Neuronal stem cell (in vitro differentiated cells): Measurements from ENCODE around the gene KRTAP4-4.
"Not testable (repeated sequence)": the region's sequence is repeated elsewhere in the genome, so short reads cannot be mapped to it uniquely, and the experiment has no call there.

Experiments used
- DNase-seq: peaks from one replicate; pipeline ENCODE4 v3.0.0-alpha.2; 2013; ENCODE audit warnings: low spot score
- H2AFZ ChIP-seq: one replicate; pipeline ENCODE4 v1.6.1; 2013; ENCODE audit warnings: mild to moderate bottlenecking, low read length, inconsistent platforms
- H2AK5ac ChIP-seq: 2 replicates; pipeline ENCODE4 v1.6.1; 2013; ENCODE audit warnings: low read depth, mild to moderate bottlenecking, inconsistent platforms, low read length, moderate library complexity, mixed read lengths
- H2BK120ac ChIP-seq: 2 replicates; pipeline ENCODE4 v1.6.1; 2013; ENCODE audit warnings: low read depth, mild to moderate bottlenecking, inconsistent platforms, low read length, moderate library complexity, mixed read lengths
- H2BK12ac ChIP-seq: one replicate; pipeline ENCODE4 v1.6.1; 2013; ENCODE audit warnings: low read length, inconsistent platforms
- H2BK15ac ChIP-seq: 2 replicates; pipeline ENCODE4 v1.6.1; 2013; ENCODE audit warnings: mild to moderate bottlenecking, low read length, inconsistent platforms, mixed read lengths
- H2BK5ac ChIP-seq: one replicate; pipeline ENCODE4 v1.6.1; 2013; ENCODE audit warnings: inconsistent platforms, mild to moderate bottlenecking, low read length, moderate library complexity
- H3K14ac ChIP-seq: one replicate; pipeline ENCODE4 v1.6.1; 2013; ENCODE audit warnings: low read length, inconsistent platforms
- H3K18ac ChIP-seq: 2 replicates; pipeline ENCODE4 v1.6.1; 2013; ENCODE audit warnings: low read length, inconsistent platforms
- H3K23ac ChIP-seq: 2 replicates; pipeline ENCODE4 v1.6.1; 2013; ENCODE audit warnings: low read depth, mild to moderate bottlenecking, mixed read lengths, low read length, inconsistent platforms; ENCODE audit not compliant: poor library complexity
- H3K27ac ChIP-seq: replicated peaks from 3 replicates; pipeline ENCODE4 v1.5.1; 2013; ENCODE audit warnings: low read length, inconsistent platforms
- H3K27me3 ChIP-seq, 3 experiments: 2 replicates each; pipeline ENCODE4 v1.6.1; 2013; ENCODE audit warnings: low read length in 3 of 3, mild to moderate bottlenecking in 2 of 3, inconsistent platforms in 1 of 3, low read depth in 1 of 3, mixed read lengths in 1 of 3, moderate library complexity in 1 of 3; ENCODE audit not compliant: control insufficient read depth in 3 of 3, insufficient read depth in 3 of 3
- H3K36me3 ChIP-seq, 2 donors: replicated peaks in 1 of 2; 2 replicates each; pipeline ENCODE4 v1.6.1; 2013; ENCODE audit warnings: low read length in 2 of 2; ENCODE audit not compliant: control insufficient read depth in 2 of 2, insufficient read depth in 2 of 2
- H3K4ac ChIP-seq: 2 replicates; pipeline ENCODE4 v1.6.1; 2013; ENCODE audit warnings: inconsistent platforms, mild to moderate bottlenecking, low read length, moderate library complexity
- H3K4me1 ChIP-seq, 2 donors: 1 replicate in 1 of 2; 2 replicates in 1 of 2; pipeline ENCODE4 v1.6.1; 2013; ENCODE audit warnings: low read length in 2 of 2, low read depth in 1 of 2; ENCODE audit not compliant: control insufficient read depth in 2 of 2, insufficient read depth in 1 of 2
- H3K4me2 ChIP-seq: one replicate; pipeline ENCODE4 v1.6.1; 2013; ENCODE audit warnings: mild to moderate bottlenecking, low read length, inconsistent platforms; ENCODE audit not compliant: insufficient read depth, poor library complexity, severe bottlenecking
- H3K4me3 ChIP-seq, 2 donors: 2 replicates each; pipeline ENCODE4 v1.5.1; 2013; ENCODE audit warnings: low read length in 2 of 2, mild to moderate bottlenecking in 2 of 2, inconsistent platforms in 1 of 2, moderate library complexity in 1 of 2
- H3K79me1 ChIP-seq: one replicate; pipeline ENCODE4 v1.6.1; 2013; ENCODE audit warnings: low read depth, mild to moderate bottlenecking, inconsistent platforms, low read length, moderate library complexity
- H3K9ac ChIP-seq: one replicate; pipeline ENCODE4 v1.6.1; 2013; ENCODE audit warnings: mild to moderate bottlenecking, low read depth, low read length, inconsistent platforms; ENCODE audit not compliant: poor library complexity
- H3K9me3 ChIP-seq, 2 donors: replicated peaks in 1 of 2; 2 replicates each; pipeline versions ENCODE3 to v1.6.1; 2013; ENCODE audit warnings: low read length in 2 of 2, mild to moderate bottlenecking in 2 of 2, inconsistent platforms in 1 of 2, low read depth in 1 of 2, mixed read lengths in 1 of 2, moderate library complexity in 1 of 2; ENCODE audit not compliant: control insufficient read depth in 2 of 2, insufficient read depth in 1 of 2
- H4K8ac ChIP-seq: one replicate; pipeline ENCODE4 v1.6.1; 2013; ENCODE audit warnings: low read depth, mild to moderate bottlenecking, inconsistent platforms, low read length, moderate library complexity
- H4K91ac ChIP-seq: one replicate; pipeline ENCODE4 v1.6.1; 2013; ENCODE audit warnings: low read length, low read depth, mild to moderate bottlenecking, inconsistent platforms; ENCODE audit not compliant: poor library complexity
- WGBS, 2 donors: extraction: QIAGEN DNeasy Blood & Tissue Kit; methylation state at CpG; one replicate each; pipeline ENCODE4 v1.1.7; 2013; ENCODE audit warnings: missing lambda C conversion rate in 2 of 2, mixed read lengths in 1 of 2; ENCODE audit not compliant: insufficient read length in 2 of 2, insufficient replicate concordance in 1 of 2; ENCODE audit errors: extremely low coverage in 2 of 2; 5-methylcytosine and 5-hydroxymethylcytosine counted together

KRTAP4-4 gene

DNA sequence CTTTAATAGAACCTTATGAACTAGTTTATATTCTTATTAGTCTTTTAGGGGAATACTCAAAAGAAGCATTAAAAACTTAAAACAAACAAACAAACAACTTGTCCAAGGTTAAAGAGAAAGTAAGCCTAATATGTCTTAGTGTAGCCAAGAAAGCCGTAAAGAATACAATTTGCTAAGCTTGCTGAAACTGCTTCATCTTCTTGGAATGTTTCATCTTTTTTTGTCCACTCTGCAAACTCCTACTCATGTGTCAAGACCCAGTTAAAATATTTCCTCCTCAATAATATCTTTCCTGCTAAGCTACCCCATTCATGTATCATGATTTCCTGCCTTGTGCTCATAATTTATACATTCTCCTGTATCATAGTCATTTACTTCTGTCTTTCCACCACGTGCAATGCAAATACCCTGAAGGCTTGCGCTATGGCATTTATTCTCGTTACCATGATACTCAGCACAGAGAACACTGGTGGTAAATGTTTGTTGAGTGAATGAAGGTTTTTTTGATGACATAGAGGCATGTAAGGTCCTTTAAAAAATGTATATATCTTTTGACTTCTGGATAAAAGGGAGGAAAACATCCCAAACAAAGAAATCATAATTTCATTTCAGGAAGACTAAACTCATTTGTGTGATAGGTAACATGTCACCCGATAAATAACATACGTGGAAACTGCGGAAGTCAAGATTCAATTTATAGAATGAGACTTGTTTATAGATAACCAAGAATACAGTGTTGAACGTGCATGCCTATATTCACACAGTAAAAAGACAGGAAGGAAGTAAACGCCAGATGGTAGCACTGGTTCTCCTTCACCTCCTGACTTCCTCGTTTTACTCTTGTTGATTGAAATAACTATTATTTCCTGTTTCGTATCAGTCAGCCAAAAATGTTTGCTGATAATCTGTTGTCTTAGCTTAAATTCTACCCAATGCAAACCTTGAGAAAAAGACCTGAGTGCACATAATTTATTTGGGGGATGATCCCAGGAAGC lies 40.6 kb downstream of the KRTAP4-4 start:
- H3K18ac ChIP-seq, H2BK12ac ChIP-seq, H4K91ac ChIP-seq, H3K4me1 ChIP-seq, H2BK15ac ChIP-seq, H3K4me3 ChIP-seq, H3K14ac ChIP-seq, H3K36me3 ChIP-seq, H3K4me2 ChIP-seq, H2AFZ ChIP-seq, H3K4ac ChIP-seq, DNase-seq, H2BK5ac ChIP-seq, H2BK120ac ChIP-seq, H3K23ac ChIP-seq, H3K9me3 ChIP-seq, H3K27ac ChIP-seq, H3K27me3 ChIP-seq, H3K9ac ChIP-seq, H3K79me1 ChIP-seq, H4K8ac ChIP-seq, H2AK5ac ChIP-seq: not testable (repeated sequence)
- no CpG with 5 or more reads among the region's 11 CpGs for WGBS, 2 donors

DNA sequence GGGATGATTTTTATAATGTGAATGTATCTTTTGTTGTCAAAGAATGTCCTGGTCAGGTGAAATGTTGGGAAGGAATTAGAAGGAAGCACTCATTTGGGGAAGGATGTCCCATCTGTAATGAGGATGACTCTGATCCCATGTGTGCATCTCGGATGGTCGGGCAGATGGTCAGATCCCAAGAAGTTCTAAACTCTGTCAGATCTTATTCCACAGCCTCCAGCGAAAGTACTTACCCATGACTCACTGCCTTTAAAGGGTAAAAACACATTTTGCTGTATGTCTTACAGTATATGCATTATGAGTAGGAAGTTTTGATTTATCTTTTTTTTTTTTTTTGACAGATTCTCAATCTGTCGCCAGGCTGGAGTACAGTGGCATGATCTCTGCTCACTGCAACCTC lies 41.8 kb downstream of the KRTAP4-4 start:
- peaks cover 0 to 4% of the 10 kb centered on the region in 2 donors for H3K9me3 ChIP-seq
- H3K9ac ChIP-seq: no peak overlapping the region
- no peak overlapping the region for H2BK120ac ChIP-seq
- H3K4me2 ChIP-seq: no peak overlapping the region
- H3K4me3 ChIP-seq: no peak overlapping the region
- H3K14ac ChIP-seq: no peak overlapping the region
- no peak for DNase-seq
- no peak overlapping the region for H3K23ac ChIP-seq
- no peak overlapping the region for H2BK5ac ChIP-seq
- no peaks in the 10 kb centered on the region for H3K36me3 ChIP-seq
- H2BK12ac ChIP-seq: no peak overlapping the region
- no CpG with 5 or more reads among the region's 4 CpGs for WGBS, 2 donors
- H3K27me3 ChIP-seq: peaks cover 0 to 3% (median 0%) of the 10 kb centered on the region in 3 experiments
- no peak overlapping the region for H3K4ac ChIP-seq
- H3K18ac ChIP-seq: no peak overlapping the region
- H3K4me1 ChIP-seq: no peaks in the 10 kb centered on the region
- H3K27ac ChIP-seq: no peak overlapping the region
- no peak overlapping the region for H4K91ac ChIP-seq
- no peak overlapping the region for H4K8ac ChIP-seq
- no peaks in the 10 kb centered on the region for H3K79me1 ChIP-seq
- H2AK5ac ChIP-seq: no peak overlapping the region
- no peak overlapping the region for H2AFZ ChIP-seq
- no peak overlapping the region for H2BK15ac ChIP-seq

DNA sequence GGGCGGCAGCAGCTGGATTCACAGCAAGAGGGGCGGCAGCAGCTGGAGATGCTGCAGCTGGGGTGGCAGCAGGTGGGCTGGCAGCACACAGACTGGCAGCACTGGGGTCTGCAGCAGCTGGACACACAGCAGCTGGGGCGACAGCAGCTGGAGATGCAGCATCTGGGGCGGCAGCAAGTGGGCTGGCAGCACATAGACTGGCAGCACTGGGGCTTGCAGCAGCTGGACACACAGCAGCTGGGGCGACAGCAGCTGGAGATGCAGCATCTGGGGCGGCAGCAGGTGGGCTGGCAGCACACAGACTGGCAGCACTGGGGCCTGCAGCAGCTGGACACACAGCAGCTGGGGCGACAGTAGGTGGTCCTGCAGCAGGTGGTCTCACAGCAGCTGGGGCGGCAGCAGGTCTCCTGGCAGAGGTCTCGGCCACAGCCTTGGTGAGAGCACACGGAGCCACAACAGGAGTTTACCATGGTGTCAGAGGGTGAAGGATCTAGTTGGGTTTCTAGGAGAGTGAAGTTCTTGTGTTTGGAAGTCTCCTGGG lies 42.6 kb downstream of the KRTAP4-4 start, which contains the start of gene KRTAP4-11:
KRTAP4-11 (minus strand) TSS at position 528 of the 541 bp plus-strand sequence; CDS start at position 470, 58 bp downstream.
- H2BK120ac ChIP-seq, H4K8ac ChIP-seq, H3K18ac ChIP-seq, H3K27me3 ChIP-seq, H4K91ac ChIP-seq, H3K14ac ChIP-seq, H3K4me1 ChIP-seq, H2AK5ac ChIP-seq, H2BK12ac ChIP-seq, H2AFZ ChIP-seq, H2BK5ac ChIP-seq, H3K4me2 ChIP-seq, H3K36me3 ChIP-seq, DNase-seq, H3K9me3 ChIP-seq, H3K4ac ChIP-seq, H3K23ac ChIP-seq, H2BK15ac ChIP-seq, H3K9ac ChIP-seq, H3K27ac ChIP-seq, H3K79me1 ChIP-seq, H3K4me3 ChIP-seq: not testable (repeated sequence)
- WGBS, 2 donors: no CpG with 5 or more reads among the region's 10 CpGs

DNA sequence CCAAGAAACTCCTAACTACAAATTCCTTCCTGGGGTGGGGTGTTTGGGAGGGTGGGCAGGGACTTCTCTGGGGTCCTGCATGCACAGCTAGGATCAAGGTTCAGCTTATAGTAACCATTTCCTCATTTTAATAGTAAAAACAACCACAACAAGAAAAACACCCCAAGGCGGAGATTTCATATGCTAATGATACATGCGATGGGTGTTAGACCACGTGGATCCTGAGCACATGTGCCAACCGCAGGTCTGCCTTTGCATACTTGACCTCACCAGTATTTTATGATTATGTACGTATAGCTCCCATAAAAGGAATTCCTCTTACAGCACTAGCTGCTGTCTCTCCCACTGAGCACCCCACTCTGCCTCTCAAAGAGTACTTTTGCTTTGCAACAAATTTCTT lies 44.3 kb downstream of the KRTAP4-4 start:
- H2AFZ ChIP-seq: no peak overlapping the region
- no peak overlapping the region for H3K27ac ChIP-seq
- no peak overlapping the region for H2BK120ac ChIP-seq
- no peak overlapping the region for H3K4ac ChIP-seq
- no peak overlapping the region for H2BK12ac ChIP-seq
- H2AK5ac ChIP-seq: no peak overlapping the region
- no peaks in the 10 kb centered on the region for H3K79me1 ChIP-seq
- H4K8ac ChIP-seq: no peak overlapping the region
- peaks cover 0 to 3% (median 0%) of the 10 kb centered on the region in 3 experiments for H3K27me3 ChIP-seq
- H3K23ac ChIP-seq: no peak overlapping the region
- DNase-seq: no peak
- H3K36me3 ChIP-seq: no peaks in the 10 kb centered on the region
- no CpG with 5 or more reads among the region's 5 CpGs for WGBS, 2 donors
- H3K18ac ChIP-seq: no peak overlapping the region
- no peak overlapping the region for H3K9ac ChIP-seq
- no peak overlapping the region for H3K4me3 ChIP-seq
- H3K14ac ChIP-seq: no peak overlapping the region
- H2BK5ac ChIP-seq: no peak overlapping the region
- no peaks in the 10 kb centered on the region for H3K4me1 ChIP-seq
- H3K4me2 ChIP-seq: no peak overlapping the region
- H2BK15ac ChIP-seq: no peak overlapping the region
- H4K91ac ChIP-seq: no peak overlapping the region
- peaks cover 0 to 4% of the 10 kb centered on the region in 2 donors for H3K9me3 ChIP-seq
